ENCODE data around the gene ZP1.
A peak's percentile ranks its signal among the peaks of the same experiment; 100 is the strongest.
"Not testable (repeated sequence)": the region's sequence is repeated elsewhere in the genome, so short reads cannot be mapped to it uniquely, and the experiment has no call there.

Gene ZP1

GRCh38 chr11:60878245-60879101 lies 11.1 kb downstream of the ZP1 start:
- no peak for DNase-seq

- DNase-seq: no peak
Measured at GRCh38 chr11:60879104-60879503, 11.8 kb downstream of the ZP1 start.

GRCh38 chr11:60879971-60880588 lies 12.7 kb downstream of the ZP1 start:
- no peak for DNase-seq

- no peak for DNase-seq
Measured at GRCh38 chr11:60880643-60881282, 13.4 kb downstream of the ZP1 start.

- DNase-seq: peak; percentile 41 to 44
Measured at GRCh38 chr11:60887556-60887955, 20.2 kb downstream of the ZP1 start.

GRCh38 chr11:60889869-60890311 lies 22.5 kb downstream of the ZP1 start:
- DNase-seq: no peak

- no peak for DNase-seq
Measured at GRCh38 chr11:60890696-60891095, 23.4 kb downstream of the ZP1 start.

- DNase-seq: no peak
Measured at GRCh38 chr11:60891103-60891741, 23.9 kb downstream of the ZP1 start.

- DNase-seq: no peak
Measured at GRCh38 chr11:60895687-60896086, 28.3 kb downstream of the ZP1 start.

GRCh38 chr11:60897496-60897895 lies 30.2 kb downstream of the ZP1 start:
- DNase-seq: no peak

GRCh38 chr11:60899046-60899936 lies 31.9 kb downstream of the ZP1 start:
- peak; percentile 40 to 69 for DNase-seq

- no peak for DNase-seq
Measured at GRCh38 chr11:60899977-60900376, 32.6 kb downstream of the ZP1 start.

GRCh38 chr11:60900673-60901404 lies 33.5 kb downstream of the ZP1 start:
- no peak for DNase-seq

- DNase-seq: no peak
Measured at GRCh38 chr11:60902625-60903024, 35.3 kb downstream of the ZP1 start.

GRCh38 chr11:60905047-60905446 lies 37.7 kb downstream of the ZP1 start:
- DNase-seq: no peak

- peak in 1 of 2 experiments; percentile 28 for DNase-seq
Measured at GRCh38 chr11:60905551-60906113, 38.3 kb downstream of the ZP1 start.

- DNase-seq: peak; percentile 96 to 97
Measured at GRCh38 chr11:60906132-60906972, 39.0 kb downstream of the ZP1 start, which contains the start of gene PRPF19. TSS of gene PRPF19 (minus strand) at chr11:60906585. CDS start at chr11:60906382, 203 bp downstream.

- DNase-seq: no peak
Measured at GRCh38 chr11:60908803-60909202, 41.5 kb downstream of the ZP1 start.

GRCh38 chr11:60909680-60910280 lies 42.4 kb downstream of the ZP1 start:
- DNase-seq: not testable (repeated sequence)

- DNase-seq: no peak
Measured at GRCh38 chr11:60910281-60910687, 42.9 kb downstream of the ZP1 start.

All from Kasumi-1 (cell line).